ENCODE data around the gene TRDN.

- TF ChIP-seq CTCF (IDR thresholded peaks at IDR 0.05; ENCODE audit: low read length) (no peak), EZH2 (IDR thresholded peaks at IDR 0.05; ENCODE audit: borderline replicate concordance, low read length) (no peak)
Observed at GRCh38 chr6:123276546-123276980, 360.2 kb downstream of the TRDN start.
